IMR-90 (cell line): ENCODE data around the gene HIGD2B. TPM values are rescaled to one million over a fixed set of nuclear protein-coding genes. Genes with fewer than 3 reads are reported as not detected.
A peak's percentile ranks its signal among the peaks of the same experiment; 100 is the strongest.

ENCODE experiments used
- ATAC-seq: fragments of 200-7000 bp; cut with Tn5 transposase; 2 replicates; pipeline ENCODE4 v1.9.1; 2020; ENCODE audit warnings: low read depth, mild to moderate bottlenecking, moderate library complexity
- BruUV-seq: library from RNA; stranded (reverse); fragments of 400-500 nt; replicated peaks from 2 replicates; lab custom pipeline; 2021; lab: Mats Ljungman, UMichigan
- CTCF ChIA-PET: fragments of 300-600 bp; formaldehyde crosslinking; extraction: SDS; loops from one replicate; lab custom pipeline; 2021; ENCODE audit warnings: antibody characterized with exemption; lab: Yijun Ruan, JAX
- POLR2A ChIA-PET: fragments of 300-600 bp; sonication (Branson Sonifier 250); formaldehyde crosslinking; loops from one replicate; lab custom pipeline; 2022; ENCODE audit warnings: antibody characterized with exemption; ENCODE audit not compliant: unreplicated experiment; lab: Charles Lee
- DNase-seq: peaks from one replicate; pipeline ENCODE4 v3.0.0; 2013
- H2AFZ ChIP-seq: replicated peaks from 2 replicates; pipeline ENCODE3; 2013; ENCODE audit warnings: low read length, mild to moderate bottlenecking; ENCODE audit not compliant: poor library complexity
- H2AK5ac ChIP-seq: 2 replicates; pipeline ENCODE4 v1.6.1; 2013; ENCODE audit warnings: low read depth, low read length, inconsistent platforms
- H2AK9ac ChIP-seq: replicated peaks from 2 replicates; pipeline ENCODE3; 2013; ENCODE audit warnings: mild to moderate bottlenecking, low read depth, low read length, moderate library complexity; ENCODE audit not compliant: poor library complexity
- H2BK120ac ChIP-seq: 2 replicates; pipeline ENCODE4 v1.6.1; 2013; ENCODE audit warnings: low read depth, low read length, inconsistent platforms
- H2BK15ac ChIP-seq: 3 replicates; pipeline ENCODE4 v1.6.1; 2013; ENCODE audit warnings: low read depth, low read length, inconsistent platforms
- H2BK20ac ChIP-seq: 2 replicates; pipeline ENCODE4 v1.6.1; 2013; ENCODE audit warnings: low read depth, mild to moderate bottlenecking, inconsistent platforms, low read length, moderate library complexity
- H2BK5ac ChIP-seq: 2 replicates; pipeline ENCODE4 v1.6.1; 2013; ENCODE audit warnings: mild to moderate bottlenecking, low read depth, low read length, inconsistent platforms; ENCODE audit not compliant: poor library complexity, severe bottlenecking
- H3K14ac ChIP-seq: replicated peaks from 2 replicates; pipeline ENCODE4 v1.6.1; 2013; ENCODE audit warnings: low read depth, low read length, inconsistent platforms
- H3K18ac ChIP-seq: 2 replicates; pipeline ENCODE4 v1.6.1; 2013; ENCODE audit warnings: low read depth, low read length, control low read depth
- H3K23ac ChIP-seq: 2 replicates; pipeline ENCODE4 v1.6.1; 2013; ENCODE audit warnings: low read depth, low read length, inconsistent platforms
- H3K27ac ChIP-seq: 2 replicates; pipeline ENCODE4 v1.5.1; 2013; ENCODE audit warnings: mild to moderate bottlenecking, control low read depth, low read length; ENCODE audit not compliant: insufficient read depth
- H3K27me3 ChIP-seq: 2 replicates; pipeline ENCODE4 v1.6.1; 2013; ENCODE audit warnings: low read length; ENCODE audit not compliant: control insufficient read depth, insufficient read depth
- H3K36me3 ChIP-seq: 2 replicates; pipeline ENCODE4 v1.6.1; 2013; ENCODE audit warnings: low read length, mixed read lengths; ENCODE audit not compliant: control insufficient read depth, insufficient read depth
- H3K4ac ChIP-seq: 2 replicates; pipeline ENCODE4 v1.6.1; 2013; ENCODE audit warnings: low read depth, low read length, inconsistent platforms
- H3K4me1 ChIP-seq: 2 replicates; pipeline ENCODE4 v1.6.1; 2013; ENCODE audit warnings: low read length, mixed read lengths; ENCODE audit not compliant: control insufficient read depth, insufficient read depth
- H3K4me2 ChIP-seq: 2 replicates; pipeline ENCODE4 v1.6.1; 2013; ENCODE audit warnings: low read depth, mild to moderate bottlenecking, control low read depth, low read length, moderate library complexity
- H3K4me3 ChIP-seq: 2 replicates; pipeline ENCODE4 v1.5.1; 2013; ENCODE audit warnings: low read depth, mild to moderate bottlenecking, control low read depth, low read length, moderate library complexity; ENCODE audit not compliant: insufficient read depth
- H3K56ac ChIP-seq: 2 replicates; pipeline ENCODE4 v1.6.1; 2013; ENCODE audit warnings: low read length, inconsistent platforms; ENCODE audit not compliant: insufficient read depth; ENCODE audit errors: extremely low read depth
- H3K79me1 ChIP-seq, 2 experiments: 2 replicates each; pipeline ENCODE4 v1.6.1; 2013; ENCODE audit warnings: low read length in 2 of 2, inconsistent platforms in 1 of 2, low read depth in 1 of 2
- H3K9ac ChIP-seq: 2 replicates; pipeline ENCODE4 v1.6.1; 2013; ENCODE audit warnings: low read depth, low read length, control low read depth
- H3K9me1 ChIP-seq: 2 replicates; pipeline ENCODE4 v1.6.1; 2013; ENCODE audit warnings: low read length, inconsistent platforms; ENCODE audit not compliant: insufficient read depth
- H3K9me3 ChIP-seq: 2 replicates; pipeline ENCODE4 v1.6.1; 2013; ENCODE audit warnings: low read length; ENCODE audit not compliant: control insufficient read depth, insufficient read depth
- H4K20me1 ChIP-seq: 2 replicates; pipeline ENCODE4 v1.6.1; 2013; ENCODE audit warnings: low read length, inconsistent platforms; ENCODE audit not compliant: insufficient read depth
- H4K5ac ChIP-seq: 2 replicates; pipeline ENCODE4 v1.6.1; 2013; ENCODE audit warnings: mild to moderate bottlenecking, low read depth, low read length, control low read depth
- H4K8ac ChIP-seq, 2 experiments: 2 replicates each; pipeline ENCODE4 v1.6.1; 2013; ENCODE audit warnings: low read depth in 2 of 2, low read length in 2 of 2, control low read depth in 1 of 2, inconsistent platforms in 1 of 2
- H4K91ac ChIP-seq: 2 replicates; pipeline ENCODE4 v1.6.1; 2013; ENCODE audit warnings: low read depth, low read length, inconsistent platforms; ENCODE audit not compliant: insufficient read depth
- BHLHE40 ChIP-seq: fragments of 150-350 bp; IDR thresholded peaks from 2 replicates; pipeline ENCODE4 v1.6.1; 2016; ENCODE audit warnings: mild to moderate bottlenecking, low read depth, low read length
- CEBPB ChIP-seq: IDR thresholded peaks from 2 replicates; pipeline ENCODE4 v1.6.1; 2012; ENCODE audit warnings: low read depth, low read length, improper control_type of control experiment
- WGBS, 2 experiments: methylation state at CpG; one replicate each; pipeline versions ENCODE4 v1.1.5 to v1.1.7; 2013; ENCODE audit warnings: missing lambda C conversion rate in 2 of 2; ENCODE audit not compliant: insufficient read length in 1 of 2; ENCODE audit errors: extremely low coverage in 2 of 2; 5-methylcytosine and 5-hydroxymethylcytosine counted together
- dilution Hi-C: fragments of 300-500 bp; cut with HindIII; formaldehyde crosslinking; loops from one replicate; pipeline ENCODE4 v1.14.3; 2018; ENCODE audit warnings: low sequenced_read_pairs; ENCODE audit not compliant: unreplicated experiment
- in situ Hi-C: fragments of 300-500 bp; cut with MboI; formaldehyde crosslinking; loops from 3 replicates; pipeline ENCODE4 v1.14.3; 2019; ENCODE audit warnings: low sequenced_read_pairs, inconsistent platforms, mixed read lengths
- intact Hi-C: fragments of 100-400 bp; cut with micrococcal nuclease; formaldehyde crosslinking; loops from 2 replicates; pipeline ENCODE4 v1.10.0; 2022
- polyA plus RNA-seq, 3 experiments: library from polyadenylated mRNA; depleted of rRNA; stranded (reverse); fragments of >200 nt; gene quantifications; 2 replicates each; pipeline ENCODE4 v1.2.3, GENCODE V29; 2012; ENCODE audit warnings: low replicate concordance in 1 of 3
- total RNA-seq: library from RNA; depleted of rRNA; stranded (reverse); fragments of >200 nt; gene quantifications from 2 replicates; pipeline ENCODE4 v1.2.3, GENCODE V29; 2012

The HIGD2B gene
- total and polyA plus RNA-seq, 2 of the 4 experiments (the other 2 are of a cell fraction): not detected

DNA sequence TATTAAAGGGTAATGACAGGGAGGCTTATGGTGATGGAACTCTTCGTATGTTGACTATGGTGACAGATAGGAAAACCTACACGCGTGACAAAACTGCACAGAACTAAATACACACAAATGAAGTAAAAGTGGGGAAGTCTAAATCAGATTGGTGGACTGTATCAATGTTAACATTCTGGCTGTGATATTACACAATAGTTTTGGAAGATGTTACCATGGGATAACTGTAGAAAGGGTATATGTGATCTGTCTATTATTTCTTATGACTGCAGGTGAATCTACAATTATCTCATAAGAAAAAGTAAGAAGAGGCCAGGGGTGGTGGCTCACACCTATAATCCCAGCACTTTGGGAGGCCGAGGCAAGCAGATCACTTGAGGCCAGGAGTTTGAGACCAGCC, 9.1 kb downstream of the HIGD2B start:
- H3K4ac ChIP-seq: no peak overlapping the region
- no peak overlapping the region for H4K8ac ChIP-seq
- H2AFZ ChIP-seq: no peak overlapping the region
- no peak overlapping the region for H2AK9ac ChIP-seq
- no peak overlapping the region for H3K9ac ChIP-seq
- no peak overlapping the region for H3K4me3 ChIP-seq
- no peak for DNase-seq
- H2BK15ac ChIP-seq: no peak overlapping the region
- H4K91ac ChIP-seq: no peak overlapping the region
- no peak overlapping the region for H4K5ac ChIP-seq
- dilution Hi-C loops (no loop called here), intact Hi-C loops (no loop called here), in situ Hi-C loops (loop anchor here (10.0 kb wide), 2 partner anchors 62 to 372 kb away; no protein-coding TSS in a partner anchor)
- ATAC-seq: no peak
- no peak overlapping the region for H3K23ac ChIP-seq
- H3K18ac ChIP-seq: no peak overlapping the region
- no peak overlapping the region for H2BK120ac ChIP-seq
- H3K27me3 ChIP-seq: peaks cover 37% of the 10 kb centered on the region
- no peak for TF ChIP-seq BHLHE40
- TF ChIP-seq CEBPB: peak; percentile 72
- no CpG with 5 or more reads among the region's 4 CpGs for WGBS, 2 experiments
- no peak overlapping the region for H3K4me2 ChIP-seq
- CTCF ChIA-PET: no interaction called here
- H3K14ac ChIP-seq: no peak overlapping the region
- no peak overlapping the region for H2AK5ac ChIP-seq
- POLR2A ChIA-PET: no interaction called here
- H3K79me1 ChIP-seq: no peaks in the 10 kb centered on the region
- H3K56ac ChIP-seq: no peak overlapping the region
- H2BK5ac ChIP-seq: no peak overlapping the region
- H3K9me3 ChIP-seq: no peaks in the 10 kb centered on the region
- H3K36me3 ChIP-seq: no peaks in the 10 kb centered on the region
- H3K9me1 ChIP-seq: no peaks in the 10 kb centered on the region
- BruUV-seq: no TSS peak
- H4K20me1 ChIP-seq: no peaks in the 10 kb centered on the region
- no peak overlapping the region for H3K27ac ChIP-seq
- no peaks in the 10 kb centered on the region for H3K4me1 ChIP-seq
- H2BK20ac ChIP-seq: no peak overlapping the region
